ENCODE measurements around the gene PKMYT1.
"Not testable (repeated sequence)": the region's sequence is repeated elsewhere in the genome, so short reads cannot be mapped to it uniquely, and the experiment has no call there.

The PKMYT1 gene

GRCh38 chr16:2933701-2934100 lies 46.5 kb downstream of the PKMYT1 start:
- no peak for DNase-seq (ENCODE audit: low spot score)

DNA sequence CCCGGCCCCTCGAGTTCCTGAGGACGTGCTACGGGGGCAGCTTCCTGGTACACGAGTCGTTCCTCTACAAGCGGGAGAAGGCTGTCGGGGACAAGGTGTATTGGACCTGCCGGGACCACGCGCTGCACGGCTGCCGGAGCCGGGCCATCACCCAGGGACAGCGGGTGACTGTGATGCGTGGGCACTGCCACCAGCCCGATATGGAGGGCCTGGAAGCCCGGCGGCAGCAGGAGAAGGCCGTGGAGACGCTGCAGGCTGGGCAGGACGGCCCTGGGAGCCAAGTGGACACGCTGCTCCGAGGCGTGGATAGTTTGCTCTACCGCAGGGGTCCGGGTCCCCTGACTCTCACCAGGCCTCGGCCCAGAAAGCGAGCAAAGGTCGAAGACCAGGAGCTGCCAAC lies 47.1 kb downstream of the PKMYT1 start:
- no peak for DNase-seq (ENCODE audit: low spot score)

DNA sequence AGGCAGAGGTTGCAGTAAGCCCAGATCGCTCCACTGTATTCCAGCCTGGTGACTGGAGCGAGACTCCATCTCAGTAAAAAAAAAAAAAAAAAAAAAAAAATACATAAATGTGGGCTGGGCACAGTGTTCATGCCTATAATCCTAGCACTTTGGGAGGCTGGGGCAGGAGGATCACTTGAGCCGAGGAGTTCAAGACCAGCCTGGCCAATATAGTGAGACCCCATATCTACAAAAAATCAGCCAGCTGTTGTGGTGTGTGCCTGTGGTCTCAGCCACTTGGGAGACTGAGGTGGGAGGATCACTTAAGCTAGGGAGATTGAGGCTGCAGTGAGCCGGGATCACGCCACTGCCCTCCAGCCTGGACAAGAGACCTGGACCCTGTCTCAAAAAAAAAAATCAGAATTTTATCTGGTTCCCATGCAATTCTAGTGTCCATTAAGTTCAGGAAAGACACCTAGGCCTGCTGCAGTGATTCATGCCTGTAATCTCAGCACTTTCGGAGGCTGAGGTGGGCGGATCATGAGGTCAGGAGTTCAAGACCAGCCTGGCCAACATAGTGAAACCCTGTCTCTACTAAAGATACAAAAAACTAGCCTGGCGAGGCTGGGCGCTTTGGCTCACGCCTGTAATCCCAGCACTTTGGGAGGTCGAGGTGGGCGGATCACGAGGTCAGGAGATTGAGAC lies 48.9 kb downstream of the PKMYT1 start:
- DNase-seq (ENCODE audit: low spot score): not testable (repeated sequence)

DNA sequence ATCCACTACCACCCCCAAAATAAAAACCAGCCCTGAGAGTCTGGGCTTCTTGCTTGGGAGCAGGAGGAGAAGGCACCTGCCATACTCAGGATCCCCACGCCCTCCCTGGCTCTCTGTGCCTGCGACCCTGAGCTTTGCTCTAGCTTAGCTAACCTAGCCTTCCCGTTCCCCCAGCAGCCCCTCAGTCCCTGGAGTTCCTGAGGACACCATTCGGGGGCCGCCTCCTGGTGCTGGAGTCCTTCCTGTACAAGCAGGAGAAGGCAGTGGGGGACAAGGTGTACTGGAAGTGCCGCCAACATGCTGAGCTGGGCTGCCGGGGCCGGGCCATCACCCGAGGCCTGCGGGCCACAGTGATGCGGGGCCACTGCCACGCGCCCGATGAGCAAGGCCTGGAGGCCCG lies 50.0 kb downstream of the PKMYT1 start:
- no peak for DNase-seq (ENCODE audit: low spot score)

- no peak for DNase-seq (ENCODE audit: low spot score)
Measured at GRCh38 chr16:2929693-2930092, 50.6 kb downstream of the PKMYT1 start.

DNA sequence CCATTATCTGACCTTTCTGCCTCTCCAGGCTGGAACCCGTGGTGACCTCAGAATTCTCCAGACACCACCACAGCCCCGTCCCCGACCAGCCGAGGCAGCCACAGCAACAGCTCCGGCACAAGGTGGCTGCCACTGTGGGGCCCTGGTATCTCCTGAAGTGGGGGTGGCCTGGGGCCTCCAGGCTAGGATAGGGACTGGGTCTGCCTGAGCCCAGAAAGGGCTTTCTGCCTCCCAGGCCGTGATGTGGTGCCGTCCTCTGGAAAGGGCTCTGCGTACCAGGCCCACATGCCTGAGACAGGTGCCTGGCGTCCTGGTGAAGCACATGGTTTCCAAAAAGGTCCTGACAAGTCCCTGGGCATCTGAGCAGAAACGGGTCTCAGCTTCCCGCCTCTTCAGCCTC lies 51.5 kb downstream of the PKMYT1 start:
- DNase-seq (ENCODE audit: low spot score): no peak

- DNase-seq (ENCODE audit: low spot score): not testable (repeated sequence)
Measured at GRCh38 chr16:2928151-2928550, 52.1 kb downstream of the PKMYT1 start.

DNA sequence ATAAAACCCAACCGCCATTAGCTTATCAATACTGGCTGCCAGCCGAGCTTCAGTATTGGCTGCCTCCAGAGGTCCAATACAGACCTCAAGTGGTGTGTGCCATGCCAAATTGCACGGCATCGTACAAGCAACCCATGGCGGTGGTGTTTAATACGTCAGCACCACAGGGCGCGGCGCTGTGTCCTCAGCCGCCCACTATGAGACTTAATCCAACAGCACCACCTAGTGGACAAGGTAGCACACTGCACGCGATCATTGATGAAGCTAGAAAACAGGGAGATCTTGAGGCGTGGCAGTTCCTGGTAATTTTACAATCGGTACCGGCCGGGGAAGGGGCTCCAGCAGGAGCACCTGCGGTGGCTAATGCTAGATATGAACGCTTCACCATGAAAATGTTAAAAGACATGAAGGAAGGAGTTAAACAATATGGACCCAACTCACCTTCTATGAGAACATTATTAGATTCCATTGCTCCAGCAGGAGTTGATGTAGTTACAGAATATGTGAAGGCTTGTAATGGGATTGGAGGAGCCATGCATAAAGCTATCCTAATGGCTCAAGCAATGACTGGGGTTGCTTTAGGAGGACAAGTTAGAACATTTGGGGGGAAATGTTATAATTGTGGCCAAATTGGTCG lies 53.1 kb downstream of the PKMYT1 start:
- peak; percentile 94 for DNase-seq (ENCODE audit: low spot score)

GRCh38 chr16:2926650-2926999 lies 53.6 kb downstream of the PKMYT1 start:
- no peak for DNase-seq (ENCODE audit: low spot score)

GRCh38 chr16:2925951-2926649 lies 54.1 kb downstream of the PKMYT1 start:
- no peak for DNase-seq (ENCODE audit: low spot score)

DNA sequence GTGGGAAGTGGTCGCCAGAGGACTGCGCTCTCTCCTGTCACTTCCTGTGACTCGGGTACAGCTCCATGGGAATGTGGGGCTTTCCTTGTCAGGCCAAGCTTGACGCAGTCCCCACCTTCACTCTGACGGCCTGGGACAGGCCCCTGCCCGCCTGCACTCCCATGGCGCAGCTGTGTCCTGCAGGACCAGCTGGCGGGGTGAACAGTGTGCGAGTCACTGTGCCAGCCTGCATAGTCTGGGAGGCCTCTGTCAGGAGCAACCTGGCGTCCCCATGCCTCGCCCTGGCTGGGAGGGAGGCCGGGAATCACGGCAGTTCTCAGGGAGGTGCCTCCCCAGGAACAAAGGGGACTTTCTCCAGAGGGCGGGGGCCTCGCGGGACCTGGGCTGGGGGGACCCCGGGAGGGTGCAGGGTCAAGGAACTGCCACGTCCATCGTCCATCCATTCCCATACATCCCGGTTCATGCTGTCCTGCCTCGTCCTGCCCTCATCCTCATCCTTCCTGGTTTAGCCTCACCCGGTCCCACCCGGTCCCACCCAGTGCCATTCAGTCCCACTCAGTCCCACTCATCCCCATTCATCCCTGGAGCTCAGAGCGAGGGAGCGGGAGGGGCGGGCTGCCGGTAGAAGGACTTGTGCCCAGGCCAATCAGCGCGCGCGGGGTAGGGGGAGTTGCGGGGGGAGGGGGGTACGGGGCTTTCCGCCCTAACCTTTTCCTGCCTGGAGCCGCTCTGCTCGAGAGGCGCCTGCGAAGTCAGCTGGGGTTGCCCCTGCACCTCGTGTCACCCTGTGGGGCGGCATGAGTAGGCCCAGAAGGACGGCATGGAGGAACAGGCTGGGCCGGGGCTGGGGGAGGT lies 55.1 kb downstream of the PKMYT1 start:
- DNase-seq (ENCODE audit: low spot score): no peak

DNA sequence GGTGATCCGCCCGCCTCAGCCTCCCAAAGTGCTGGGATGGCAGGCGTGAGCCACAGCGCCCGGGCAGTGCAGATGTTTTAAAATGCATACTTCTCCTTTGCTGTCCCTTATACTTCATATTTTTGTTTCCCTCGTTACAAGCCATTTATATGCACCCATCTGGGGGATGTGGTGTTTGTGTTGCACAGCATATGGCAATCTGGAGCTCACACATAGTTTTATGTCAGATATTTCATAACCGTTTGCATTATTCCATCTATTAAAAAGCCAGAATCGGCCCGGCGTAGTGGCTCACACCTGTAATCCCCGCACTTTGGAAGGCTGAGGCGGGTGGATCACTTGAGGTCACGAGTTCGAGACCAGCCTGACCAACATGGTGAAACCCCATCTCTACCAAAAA lies 56.8 kb downstream of the PKMYT1 start:
- DNase-seq (ENCODE audit: low spot score): no peak
